ENCODE results near the gene LRRTM1.
A peak's percentile ranks its signal among the peaks of the same experiment; 100 is the strongest.

LRRTM1 gene

GRCh38 chr2:80302001-80302313, 2.6 kb downstream of the LRRTM1 start:
- DNase-seq, result no peak

DNA sequence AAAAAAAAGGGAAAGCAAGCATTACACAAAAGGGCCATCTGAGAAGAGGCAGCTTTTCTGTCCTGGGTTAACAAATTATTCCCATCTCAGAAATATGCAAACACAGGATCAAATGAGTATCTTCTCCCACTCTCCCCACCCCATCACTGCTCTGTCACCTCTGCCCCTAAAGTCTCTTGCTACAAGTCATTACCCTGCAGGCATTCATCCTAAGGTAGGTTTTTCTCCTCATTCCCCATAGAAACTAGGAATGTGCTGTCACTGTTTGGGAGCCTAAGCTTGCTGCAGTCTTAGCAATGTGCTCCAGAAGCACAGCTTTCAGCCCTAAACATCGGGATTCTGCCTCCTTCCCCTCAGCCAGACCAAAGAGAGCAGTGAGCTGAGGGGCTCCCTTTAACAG, 3.6 kb downstream of the LRRTM1 start:
- DNase-seq, result no peak

- DNase-seq, result no peak
These were observed 4.2 kb downstream of the LRRTM1 start for GRCh38 chr2:80300346-80300745.

DNA sequence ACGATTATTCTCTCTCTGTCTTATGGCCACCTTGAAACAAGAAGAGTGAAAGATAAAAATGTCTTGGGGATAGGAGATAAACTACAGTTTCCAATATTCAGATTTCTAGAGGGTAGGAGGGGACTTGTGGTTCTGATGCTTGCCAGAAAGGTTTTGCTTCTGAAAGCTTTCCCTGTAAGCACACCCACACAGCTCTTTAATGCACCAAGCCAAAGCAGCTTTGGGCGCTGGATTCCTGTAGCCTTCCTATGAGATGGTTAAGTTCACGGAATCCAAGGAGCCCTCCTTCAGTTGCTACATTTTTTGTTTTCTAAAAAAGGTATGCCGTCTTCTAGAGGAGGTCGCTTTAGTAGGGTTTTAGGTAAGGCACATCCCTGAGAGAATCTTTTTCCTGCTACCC, 4.9 kb downstream of the LRRTM1 start:
- DNase-seq, result no peak

- DNase-seq, result no peak
These were observed 5.6 kb downstream of the LRRTM1 start for GRCh38 chr2:80298954-80299353.

DNA sequence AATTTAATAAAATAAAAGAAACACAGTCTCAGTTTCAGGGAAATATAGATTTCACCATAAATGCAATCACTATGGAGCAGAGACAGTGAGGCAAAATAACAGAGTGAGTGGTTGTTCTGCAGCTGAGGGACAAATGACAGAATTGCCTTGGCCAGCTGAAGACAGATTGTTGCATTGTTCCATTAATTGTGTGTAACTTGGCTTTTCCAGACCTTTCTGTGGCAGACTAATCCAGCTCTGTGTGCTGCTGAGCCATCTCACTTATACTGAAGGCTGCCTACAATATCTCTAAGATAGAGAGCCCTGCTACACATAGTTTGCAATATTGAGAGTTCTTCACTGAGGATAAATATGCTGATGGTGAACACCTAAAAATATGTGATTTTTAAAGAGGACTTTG, 11.5 kb downstream of the LRRTM1 start:
- no peak for DNase-seq

DNA sequence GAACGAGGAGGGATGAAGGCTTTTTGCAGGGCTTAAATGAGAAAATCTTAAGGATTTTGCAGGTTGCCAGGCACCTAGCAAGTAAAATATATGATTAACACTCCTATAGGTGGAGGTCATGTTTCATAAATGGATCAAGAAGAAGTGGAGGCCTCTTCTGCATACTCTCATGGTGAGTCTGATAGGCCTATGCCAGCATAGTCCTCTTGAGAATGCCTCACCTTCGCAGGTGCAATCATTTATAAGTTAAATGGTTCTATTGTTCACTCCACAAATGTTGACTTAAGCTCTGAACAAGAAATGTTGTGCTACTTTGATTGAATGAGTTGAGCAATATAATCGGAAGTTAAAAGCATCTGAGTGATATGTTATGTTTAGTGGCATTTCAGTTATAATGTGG, 12.1 kb downstream of the LRRTM1 start:
- DNase-seq, result no peak

- DNase-seq, result no peak
These were observed 12.9 kb downstream of the LRRTM1 start for GRCh38 chr2:80291656-80292055.

- DNase-seq, result no peak
These were observed 16.0 kb downstream of the LRRTM1 start for GRCh38 chr2:80288576-80288975.

DNA sequence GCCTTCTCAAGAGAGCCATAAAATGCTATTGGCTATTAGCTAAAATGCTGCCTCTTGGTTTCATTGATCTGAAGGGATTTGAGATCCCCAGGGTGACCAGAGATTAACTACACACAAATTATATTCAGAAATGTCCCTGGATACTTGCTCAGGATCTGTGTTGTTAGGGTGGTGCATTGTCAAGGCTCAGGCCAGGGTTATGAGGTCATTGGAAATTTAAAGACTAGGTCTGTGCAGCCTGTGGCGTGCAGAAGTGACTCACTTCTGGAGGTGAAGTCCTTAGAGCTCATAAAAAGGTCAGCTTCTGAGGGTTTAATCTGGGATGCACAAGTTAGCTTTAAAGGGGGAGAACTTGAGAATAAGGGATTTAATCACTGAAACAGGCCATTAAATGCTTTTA, 23.5 kb downstream of the LRRTM1 start:
- no peak for DNase-seq

DNA sequence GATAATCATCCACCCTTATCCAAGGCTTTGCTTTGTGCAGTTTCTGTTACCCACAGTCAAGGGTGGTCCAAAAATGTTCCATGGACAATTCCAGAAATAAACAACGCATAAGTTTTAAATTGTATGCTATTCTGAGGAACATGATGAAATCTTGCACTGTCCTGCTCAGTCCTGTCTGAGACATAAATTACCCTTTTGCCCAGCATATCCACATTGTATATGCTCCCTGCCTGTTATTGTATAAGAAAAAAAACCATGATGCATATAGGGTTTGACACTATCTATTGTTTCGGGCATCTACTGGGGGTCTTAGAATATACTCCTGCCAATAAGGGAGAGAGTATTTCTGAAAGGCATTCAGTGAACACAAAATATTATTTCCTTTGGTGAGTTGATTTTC, 24.0 kb downstream of the LRRTM1 start:
- DNase-seq, result no peak

- DNase-seq, result no peak
These were observed 34.7 kb downstream of the LRRTM1 start for GRCh38 chr2:80269806-80270205.

DNA sequence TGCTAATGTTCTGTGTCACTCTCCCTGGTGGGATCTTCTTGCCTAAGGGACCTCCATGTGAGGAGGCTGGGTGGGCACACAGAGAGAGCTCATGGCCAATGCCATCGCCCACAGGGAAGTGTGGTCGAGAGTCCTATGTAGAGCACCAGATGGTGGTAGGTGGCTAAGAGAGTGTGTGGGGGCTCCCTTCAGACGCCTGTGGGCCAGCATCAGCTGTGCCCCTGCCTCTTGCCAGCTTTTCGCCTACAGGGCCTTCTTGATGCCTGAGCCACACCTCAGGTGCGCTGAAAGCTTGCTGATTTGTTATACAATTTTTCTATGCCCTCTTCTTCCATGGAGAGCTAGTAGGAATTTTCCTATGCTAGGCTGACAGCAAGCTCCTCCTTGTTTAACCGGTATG, 38.3 kb downstream of the LRRTM1 start:
- no peak for DNase-seq

GRCh38 chr2:80259292-80259691, 45.3 kb downstream of the LRRTM1 start:
- DNase-seq, result no peak

- DNase-seq, result no peak
These were observed 45.8 kb downstream of the LRRTM1 start for GRCh38 chr2:80258793-80259192.

DNA sequence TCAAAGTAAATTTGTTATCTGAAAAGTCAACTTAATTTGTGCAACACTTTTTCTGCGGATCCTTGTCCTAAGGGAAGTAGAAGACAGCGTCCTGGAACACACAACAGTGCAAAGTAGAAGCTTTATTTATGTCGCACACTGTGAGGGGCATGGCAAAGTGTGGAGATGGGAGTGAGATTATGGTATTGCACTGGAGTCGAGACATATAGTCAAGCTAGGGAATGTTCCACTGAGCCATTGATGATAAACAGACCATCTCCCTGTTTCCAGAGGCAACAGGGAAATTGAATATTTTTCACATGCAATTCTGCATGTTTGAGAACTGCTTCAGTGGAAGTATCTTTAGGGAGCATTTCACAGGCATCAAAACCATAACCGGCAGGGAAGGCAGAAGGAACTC, 46.2 kb downstream of the LRRTM1 start:
- DNase-seq, result no peak

GRCh38 chr2:80257450-80257849, 47.1 kb downstream of the LRRTM1 start:
- DNase-seq, result no peak

DNA sequence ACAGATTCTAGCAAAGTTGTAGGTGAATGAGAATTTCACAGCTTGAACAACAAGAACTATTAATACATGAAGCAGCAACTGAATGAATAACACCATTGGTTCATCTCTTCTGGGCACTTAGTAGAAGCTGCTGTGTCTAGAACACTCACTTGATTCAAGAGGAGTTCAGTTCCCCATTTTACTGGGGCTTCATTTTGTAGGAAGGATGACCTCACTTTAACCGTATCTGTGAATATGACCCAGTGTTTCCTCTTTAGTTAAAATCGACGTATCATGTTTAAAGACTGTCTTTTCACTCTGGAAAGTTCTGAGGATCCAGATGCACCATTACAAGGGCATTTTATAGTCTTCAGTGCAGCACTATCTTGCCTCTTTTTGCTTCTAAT, 47.8 kb downstream of the LRRTM1 start:
- DNase-seq, result peak; percentile 23

GRCh38 chr2:80255918-80256781, 48.4 kb downstream of the LRRTM1 start:
- DNase-seq, result peak; percentile 14

- no peak for DNase-seq
These were observed 52.1 kb downstream of the LRRTM1 start for GRCh38 chr2:80252294-80252986.

Measured in hematopoietic multipotent progenitor cell treated with erythropoietin and hydrocortisone succinate and interleukin-3 and kit ligand, for 6 days (in vitro differentiated cells).